H9 (cell line): Measurements from ENCODE around the gene PEX16. TPM values are rescaled to one million over a fixed set of nuclear protein-coding genes. Genes with fewer than 3 reads are reported as not detected.

Source experiments
- DNase-seq: peaks from one replicate; pipeline ENCODE4 v3.0.0-alpha.2; 2017
- H2AFZ ChIP-seq: one replicate; pipeline ENCODE4 v1.6.1; 2013; ENCODE audit warnings: mild to moderate bottlenecking, low read length, control low read depth, moderate library complexity
- H2AK5ac ChIP-seq: 2 replicates; pipeline ENCODE4 v1.6.1; 2013; ENCODE audit warnings: low read length, control low read depth, mixed read lengths; ENCODE audit not compliant: insufficient read length
- H2BK120ac ChIP-seq: one replicate; pipeline ENCODE4 v1.6.1; 2013; ENCODE audit warnings: low read depth, mild to moderate bottlenecking, low read length, control low read depth, inconsistent platforms; ENCODE audit not compliant: poor library complexity, severe bottlenecking
- H2BK12ac ChIP-seq: 2 replicates; pipeline ENCODE4 v1.6.1; 2013; ENCODE audit warnings: low read length, control low read depth, mixed read lengths, low read depth; ENCODE audit not compliant: insufficient read length
- H2BK15ac ChIP-seq: 2 replicates; pipeline ENCODE4 v1.6.1; 2013; ENCODE audit warnings: low read depth, low read length, control low read depth
- H2BK20ac ChIP-seq: one replicate; pipeline ENCODE4 v1.6.1; 2013; ENCODE audit warnings: low read depth, mild to moderate bottlenecking, low read length, control low read depth, inconsistent platforms; ENCODE audit not compliant: poor library complexity, severe bottlenecking
- H2BK5ac ChIP-seq: 2 replicates; pipeline ENCODE4 v1.6.1; 2013; ENCODE audit warnings: low read length, control low read depth, mixed read lengths; ENCODE audit not compliant: insufficient read length
- H3K14ac ChIP-seq: 2 replicates; pipeline ENCODE4 v1.6.1; 2013; ENCODE audit warnings: low read length, control low read depth; ENCODE audit not compliant: insufficient read depth
- H3K18ac ChIP-seq: 2 replicates; pipeline ENCODE4 v1.6.1; 2013; ENCODE audit warnings: low read depth, mild to moderate bottlenecking, mixed read lengths, low read length, control low read depth; ENCODE audit not compliant: insufficient read length
- H3K23ac ChIP-seq: 2 replicates; pipeline ENCODE4 v1.6.1; 2013; ENCODE audit warnings: low read length, control low read depth, mixed read lengths, low read depth; ENCODE audit not compliant: insufficient read length
- H3K23me2 ChIP-seq: 2 replicates; pipeline ENCODE4 v1.6.1; 2013; ENCODE audit warnings: low read depth, mild to moderate bottlenecking, mixed read lengths, low read length, control low read depth; ENCODE audit not compliant: insufficient read length, poor library complexity, severe bottlenecking
- H3K27ac ChIP-seq: 2 replicates; pipeline ENCODE4 v1.5.1; 2013; ENCODE audit warnings: low read length, control low read depth, mixed read lengths, low read depth; ENCODE audit not compliant: insufficient read length
- H3K27me3 ChIP-seq: 2 replicates; pipeline ENCODE4 v1.6.1; 2013; ENCODE audit warnings: low read length, control low read depth, inconsistent platforms; ENCODE audit not compliant: insufficient read depth
- H3K4ac ChIP-seq: 2 replicates; pipeline ENCODE4 v1.6.1; 2013; ENCODE audit warnings: low read depth, mild to moderate bottlenecking, control low read depth, inconsistent platforms, low read length, moderate library complexity
- H3K4me1 ChIP-seq: 2 replicates; pipeline ENCODE4 v1.6.1; 2013; ENCODE audit warnings: low read length, control low read depth, inconsistent platforms; ENCODE audit not compliant: insufficient read depth
- H3K4me2 ChIP-seq: 2 replicates; pipeline ENCODE4 v1.6.1; 2013; ENCODE audit warnings: low read length, control low read depth, mixed read lengths; ENCODE audit not compliant: insufficient read length, insufficient read depth
- H3K56ac ChIP-seq: 2 replicates; pipeline ENCODE4 v1.6.1; 2013; ENCODE audit warnings: low read depth, mild to moderate bottlenecking, mixed read lengths, low read length, control low read depth; ENCODE audit not compliant: insufficient read length
- H3K79me1 ChIP-seq: 2 replicates; pipeline ENCODE4 v1.6.1; 2013; ENCODE audit warnings: low read depth, mild to moderate bottlenecking, moderate library complexity, low read length, control low read depth, inconsistent platforms; ENCODE audit not compliant: insufficient read depth, poor library complexity, severe bottlenecking
- H3K79me2 ChIP-seq: 2 replicates; pipeline ENCODE4 v1.6.1; 2013; ENCODE audit warnings: low read length, control low read depth, inconsistent platforms; ENCODE audit not compliant: insufficient read depth
- H3K9ac ChIP-seq: 2 replicates; pipeline ENCODE4 v1.6.1; 2013; ENCODE audit warnings: low read length, control low read depth, mixed read lengths; ENCODE audit not compliant: insufficient read length; ENCODE audit errors: extremely low read depth
- H3K9me3 ChIP-seq: one replicate; pipeline ENCODE4 v1.6.1; 2013; ENCODE audit warnings: low read depth, low read length, inconsistent platforms; ENCODE audit not compliant: control insufficient read depth
- H3T11ph ChIP-seq: one replicate; pipeline ENCODE4 v1.6.1; 2013; ENCODE audit warnings: mild to moderate bottlenecking, low read length, control low read depth, inconsistent platforms
- H4K20me1 ChIP-seq: one replicate; pipeline ENCODE4 v1.6.1; 2013; ENCODE audit not compliant: control insufficient read depth, insufficient read length, insufficient read depth
- H4K5ac ChIP-seq: 2 replicates; pipeline ENCODE4 v1.6.1; 2013; ENCODE audit warnings: low read depth, mild to moderate bottlenecking, mixed read lengths, low read length, control low read depth; ENCODE audit not compliant: insufficient read length
- H4K8ac ChIP-seq: replicated peaks from 2 replicates; pipeline ENCODE4 v1.6.1; 2013; ENCODE audit warnings: low read length, control low read depth, mixed read lengths, low read depth; ENCODE audit not compliant: insufficient read length
- H4K91ac ChIP-seq: 2 replicates; pipeline ENCODE4 v1.6.1; 2013; ENCODE audit warnings: low read depth, mild to moderate bottlenecking, moderate library complexity, mixed read lengths, low read length, control low read depth; ENCODE audit not compliant: insufficient read length
- H3K27ac Mint-ChIP-seq, 3 experiments: 2 replicates in 2 of 3; 3 replicates in 1 of 3; pipeline ENCODE4 v1.8.0; 2020 to 2021; ENCODE audit warnings: mixed read lengths in 3 of 3, mild to moderate bottlenecking in 1 of 3, moderate library complexity in 1 of 3
- H3K27me3 Mint-ChIP-seq: 2 replicates; pipeline ENCODE4 v1.8.0; 2021; ENCODE audit warnings: low read depth, mild to moderate bottlenecking, moderate library complexity, mixed read lengths
- H3K36me3 Mint-ChIP-seq, 3 experiments: 2 replicates in 2 of 3; 3 replicates in 1 of 3; pipeline ENCODE4 v1.8.0; 2020 to 2021; ENCODE audit warnings: low read depth in 3 of 3, mixed read lengths in 3 of 3; ENCODE audit not compliant: insufficient read depth in 1 of 3
- H3K4me1 Mint-ChIP-seq, 2 experiments: 2 replicates each; pipeline ENCODE4 v1.8.0; 2020; ENCODE audit warnings: mixed read lengths in 2 of 2
- H3K4me3 Mint-ChIP-seq, 2 experiments: 2 replicates in 1 of 2; 3 replicates in 1 of 2; pipeline ENCODE4 v1.8.0; 2020 to 2021; ENCODE audit warnings: mild to moderate bottlenecking in 2 of 2, mixed read lengths in 2 of 2, moderate library complexity in 1 of 2
- H3K9me3 Mint-ChIP-seq, 2 experiments: 2 replicates in 1 of 2; 3 replicates in 1 of 2; pipeline ENCODE4 v1.8.0; 2020; ENCODE audit warnings: mild to moderate bottlenecking in 2 of 2, mixed read lengths in 2 of 2, moderate library complexity in 1 of 2
- CTCF ChIP-seq: fragments of 200-600 bp; sonication (generic); conservative IDR thresholded peaks from 3 replicates; pipeline ENCODE4 v1.8.0; 2021; ENCODE audit warnings: antibody characterized with exemption, mild to moderate bottlenecking
- WGBS: extraction: QIAGEN DNeasy Blood & Tissue Kit; methylation state at CpG from one replicate; pipeline ENCODE4 v1.1.7; 2013; ENCODE audit warnings: missing lambda C conversion rate, low lambda C conversion rate, mixed read lengths; ENCODE audit not compliant: insufficient read length; ENCODE audit errors: extremely low coverage; 5-methylcytosine and 5-hydroxymethylcytosine counted together
- total RNA-seq: library from RNA; stranded (reverse); gene quantifications from 2 replicates; pipeline ENCODE4 v1.2.1, GENCODE V29; 2021

Gene PEX16
- total RNA-seq, 1 experiment from 2014 or later = 30.8 TPM

GRCh38 chr11:45884596-45885185 lies 33.0 kb downstream of the PEX16 start:
- Histone ChIP-seq H4K8ac (no peak overlapping the region), H3K9me3 (no peaks in the 10 kb centered on the region), H2BK20ac (no peak overlapping the region), H3K56ac (no peak overlapping the region), H2AK5ac (no peak overlapping the region), H2BK12ac (no peak overlapping the region), H2AFZ (no peak overlapping the region), H3K4ac (no peak overlapping the region), H3K27me3 (no peaks in the 10 kb centered on the region), H4K91ac (no peak overlapping the region), H3K4me1 (0 out of 2 replicates have a peak, but pooled peaks cover 2% of the 10 kb centered on the region), H4K5ac (no peak overlapping the region), H3K18ac (no peak overlapping the region), H3K79me1 (no peaks in the 10 kb centered on the region), H3K4me2 (peak overlapping the region; percentile 22), H3K79me2 (no peaks in the 10 kb centered on the region), H3K9ac (no peak overlapping the region), H3K23ac (no peak overlapping the region), H3K23me2 (no peaks in the 10 kb centered on the region), H4K20me1 (no peaks in the 10 kb centered on the region), H2BK15ac (no peak overlapping the region), H2BK5ac (no peak overlapping the region), H3K27ac (no peak overlapping the region), H2BK120ac (no peak overlapping the region), H3T11ph (no peak overlapping the region), H3K14ac (no peak overlapping the region)
- H3K27ac Mint-ChIP-seq = peak overlapping the region in 1 of 3 experiments; percentile 10; a peak in 1 of 7 replicates
- peaks cover 8 to 15% of the 10 kb centered on the region in 2 experiments for H3K4me1 Mint-ChIP-seq
- DNase-seq = no peak
- H3K36me3 Mint-ChIP-seq = peaks cover 0 to 2% (median 0%) of the 10 kb centered on the region in 3 experiments; a peak in 1 of 7 replicates
- WGBS = no CpG with 5 or more reads among the region's 10 CpGs
- H3K27me3 Mint-ChIP-seq = peaks cover 10% of the 10 kb centered on the region
- no peaks in the 10 kb centered on the region for H3K9me3 Mint-ChIP-seq
- no peak for TF ChIP-seq CTCF
- peak overlapping the region; percentile 61 to 75 for H3K4me3 Mint-ChIP-seq
